Measurements from ENCODE around the gene APBA3. TPM values are rescaled to one million over a fixed set of nuclear protein-coding genes. Genes with fewer than 3 reads are reported as not detected.

Gene APBA3
- total RNA-seq, 2 donors from 2014 or later: 49.3 to 75.0 TPM

DNA sequence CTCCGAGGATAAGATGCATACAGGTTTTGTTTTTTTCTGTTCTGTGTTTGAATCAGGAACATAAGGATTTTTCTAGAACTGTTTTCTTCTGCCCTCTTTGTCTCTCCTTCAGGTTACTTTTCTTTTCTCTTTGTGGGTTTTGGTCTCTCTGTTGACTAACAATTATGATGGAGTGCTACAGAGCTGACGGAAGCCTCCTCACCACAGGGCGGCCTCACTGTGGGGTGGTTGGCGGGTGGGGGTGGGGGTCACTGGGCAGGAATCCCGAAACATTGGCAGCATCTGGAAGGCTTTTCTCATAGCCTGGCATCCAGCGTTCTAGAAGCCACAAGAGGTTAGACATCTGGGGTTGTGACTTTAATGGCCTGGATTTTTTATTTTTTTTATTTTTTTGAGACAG, 36.6 kb upstream of the APBA3 start:
- Mint-ChIP-seq H3K9me3 (peaks cover 7% of the 10 kb centered on the region), H3K36me3 (ENCODE audit: low read depth) (no peaks in the 10 kb centered on the region), H3K4me1 (peaks cover 14% of the 10 kb centered on the region), H3K4me3 (peak overlapping the region; percentile 44), H3K27me3 (no peaks in the 10 kb centered on the region), H3K27ac (peak overlapping the region; percentile 43)
- ATAC-seq (replicated peaks): peak; percentile 88

DNA sequence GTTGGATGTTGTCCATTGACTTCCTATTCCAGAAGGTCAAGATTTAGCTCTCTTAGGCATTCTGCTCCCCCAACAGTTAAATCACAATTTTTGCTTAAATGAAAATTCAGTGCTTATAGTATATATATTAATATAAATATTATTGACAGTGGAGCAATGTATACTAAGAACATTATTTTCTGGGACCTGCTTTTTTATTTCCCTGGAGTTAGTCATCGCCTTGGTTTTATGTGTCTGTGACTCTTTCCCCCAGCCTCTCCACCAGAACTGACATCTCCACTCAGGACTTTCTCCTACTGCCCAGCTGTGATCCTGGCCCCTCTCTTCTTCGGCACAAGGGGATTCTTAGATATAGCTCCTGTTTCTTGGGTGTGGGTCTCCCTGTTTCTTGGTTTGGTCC, 34.9 kb upstream of the APBA3 start:
- Mint-ChIP-seq H3K9me3 (peaks cover 7% of the 10 kb centered on the region), H3K4me3 (no peak overlapping the region)
- ATAC-seq (replicated peaks): no peak

DNA sequence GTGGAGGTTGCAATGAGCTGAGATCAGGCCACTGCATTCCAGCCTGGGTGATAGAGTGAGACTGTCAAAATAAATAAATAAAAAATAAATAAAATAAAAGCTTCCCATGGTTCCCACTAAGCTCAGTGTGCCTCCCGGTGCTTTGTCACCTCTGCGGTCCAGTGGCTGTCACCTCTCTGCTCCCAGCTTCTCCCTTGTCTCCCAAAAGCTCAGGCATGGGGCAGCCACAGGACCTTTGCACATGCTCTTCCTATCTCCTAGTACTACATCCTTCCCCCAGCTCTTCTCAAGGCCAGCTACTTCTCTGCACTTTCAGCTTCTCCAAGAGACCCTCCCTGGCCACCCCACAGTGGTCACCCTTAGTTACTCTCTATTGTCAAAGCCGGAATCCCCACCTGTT, 32.3 kb upstream of the APBA3 start:
- H3K4me3 Mint-ChIP-seq: no peak overlapping the region
- H3K27me3 Mint-ChIP-seq: no peaks in the 10 kb centered on the region

More for the DNA sequence above, 34.9 kb upstream of the APBA3 start:
- Mint-ChIP-seq H3K27ac (no peak overlapping the region), H3K36me3 (ENCODE audit: low read depth) (no peaks in the 10 kb centered on the region), H3K27me3 (no peaks in the 10 kb centered on the region), H3K4me1 (peaks cover 14% of the 10 kb centered on the region)

DNA sequence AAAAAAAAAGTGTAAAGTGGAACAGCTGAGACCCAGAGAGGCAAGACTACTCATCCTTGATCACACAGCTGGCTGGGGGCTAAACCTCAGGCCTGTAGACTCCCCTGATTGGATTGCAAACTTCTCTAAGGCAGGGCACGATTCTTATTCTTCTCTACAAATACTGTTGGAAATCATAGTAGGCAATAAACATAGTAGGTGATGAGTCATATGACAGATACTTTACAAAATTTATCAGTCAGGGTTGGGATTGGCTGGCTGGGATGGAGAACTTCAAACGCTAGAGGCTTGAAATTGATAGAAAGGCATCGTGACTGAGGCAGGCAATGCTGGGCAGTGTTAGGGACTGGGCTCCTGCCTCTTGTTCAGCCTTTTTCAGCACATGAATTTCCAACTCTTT, 30.6 kb upstream of the APBA3 start:
- no peak overlapping the region for H3K4me3 Mint-ChIP-seq
- H3K27ac Mint-ChIP-seq: no peak overlapping the region
- peaks cover 7% of the 10 kb centered on the region for H3K9me3 Mint-ChIP-seq
- H3K36me3 Mint-ChIP-seq (ENCODE audit: low read depth): no peaks in the 10 kb centered on the region
- H3K27me3 Mint-ChIP-seq: no peaks in the 10 kb centered on the region
- peaks cover 5% of the 10 kb centered on the region for H3K4me1 Mint-ChIP-seq
- no peak for ATAC-seq (replicated peaks)

More for the DNA sequence above, 32.3 kb upstream of the APBA3 start:
- no peak for ATAC-seq (replicated peaks)
- H3K4me1 Mint-ChIP-seq: peaks cover 10% of the 10 kb centered on the region
- no peaks in the 10 kb centered on the region for H3K36me3 Mint-ChIP-seq (ENCODE audit: low read depth)
- no peak overlapping the region for H3K27ac Mint-ChIP-seq
- H3K9me3 Mint-ChIP-seq: peaks cover 7% of the 10 kb centered on the region

DNA sequence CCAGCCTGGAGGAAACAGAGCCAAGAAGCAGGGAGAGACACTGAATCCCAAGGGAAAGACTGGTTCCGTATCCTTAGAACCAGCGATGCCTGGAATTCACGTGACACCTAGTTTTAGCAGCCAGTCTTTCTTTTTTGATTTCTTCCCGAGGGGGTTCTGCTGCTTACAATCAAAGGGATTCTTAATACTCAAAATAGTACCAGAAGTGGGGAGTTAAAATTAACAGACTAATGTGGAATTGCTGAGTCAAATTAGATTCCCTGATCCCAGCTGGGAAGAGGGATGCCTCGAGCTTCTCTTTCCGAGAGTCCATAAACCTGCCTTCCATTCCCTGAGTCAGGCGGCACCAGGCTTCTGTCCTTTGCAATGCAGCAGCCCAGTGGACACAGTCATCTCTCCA, 29.4 kb upstream of the APBA3 start:
- no peaks in the 10 kb centered on the region for H3K36me3 Mint-ChIP-seq (ENCODE audit: low read depth)
- H3K4me1 Mint-ChIP-seq: no peaks in the 10 kb centered on the region
- no peak for ATAC-seq (replicated peaks)
- H3K27me3 Mint-ChIP-seq: no peaks in the 10 kb centered on the region
- no peak overlapping the region for H3K4me3 Mint-ChIP-seq
- no peak overlapping the region for H3K27ac Mint-ChIP-seq
- no peaks in the 10 kb centered on the region for H3K9me3 Mint-ChIP-seq

DNA sequence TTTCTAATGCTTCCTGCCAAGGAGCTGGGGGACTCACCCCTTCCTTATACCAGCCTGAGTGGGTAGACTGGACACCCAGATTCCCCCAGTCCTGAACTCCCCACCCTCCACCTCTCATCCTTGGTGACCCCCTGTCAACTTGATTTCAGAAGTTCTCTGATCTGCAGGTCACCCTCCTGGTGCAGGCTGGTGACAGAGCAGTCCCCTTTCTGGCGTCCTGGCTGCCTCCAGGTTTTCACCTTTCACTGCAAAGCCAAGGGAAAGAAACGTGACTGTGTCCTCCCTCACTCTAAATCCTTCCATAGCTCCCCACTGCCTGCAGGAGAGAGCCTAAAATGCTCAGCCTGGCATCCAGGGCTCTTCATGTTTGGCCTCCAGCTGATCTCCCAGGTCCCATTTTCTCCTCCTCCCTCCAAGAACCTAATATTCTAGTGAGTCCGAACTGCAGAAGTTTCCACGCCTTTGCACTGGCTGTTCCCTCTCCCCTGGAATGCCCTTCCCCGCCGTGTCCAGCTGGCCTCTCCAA, 28.8 kb upstream of the APBA3 start:
- H3K4me3 Mint-ChIP-seq: no peak overlapping the region
- no peaks in the 10 kb centered on the region for H3K4me1 Mint-ChIP-seq
- no peaks in the 10 kb centered on the region for H3K9me3 Mint-ChIP-seq
- no peak overlapping the region for H3K27ac Mint-ChIP-seq
- no peaks in the 10 kb centered on the region for H3K36me3 Mint-ChIP-seq (ENCODE audit: low read depth)
- ATAC-seq (replicated peaks): no peak
- no peaks in the 10 kb centered on the region for H3K27me3 Mint-ChIP-seq

DNA sequence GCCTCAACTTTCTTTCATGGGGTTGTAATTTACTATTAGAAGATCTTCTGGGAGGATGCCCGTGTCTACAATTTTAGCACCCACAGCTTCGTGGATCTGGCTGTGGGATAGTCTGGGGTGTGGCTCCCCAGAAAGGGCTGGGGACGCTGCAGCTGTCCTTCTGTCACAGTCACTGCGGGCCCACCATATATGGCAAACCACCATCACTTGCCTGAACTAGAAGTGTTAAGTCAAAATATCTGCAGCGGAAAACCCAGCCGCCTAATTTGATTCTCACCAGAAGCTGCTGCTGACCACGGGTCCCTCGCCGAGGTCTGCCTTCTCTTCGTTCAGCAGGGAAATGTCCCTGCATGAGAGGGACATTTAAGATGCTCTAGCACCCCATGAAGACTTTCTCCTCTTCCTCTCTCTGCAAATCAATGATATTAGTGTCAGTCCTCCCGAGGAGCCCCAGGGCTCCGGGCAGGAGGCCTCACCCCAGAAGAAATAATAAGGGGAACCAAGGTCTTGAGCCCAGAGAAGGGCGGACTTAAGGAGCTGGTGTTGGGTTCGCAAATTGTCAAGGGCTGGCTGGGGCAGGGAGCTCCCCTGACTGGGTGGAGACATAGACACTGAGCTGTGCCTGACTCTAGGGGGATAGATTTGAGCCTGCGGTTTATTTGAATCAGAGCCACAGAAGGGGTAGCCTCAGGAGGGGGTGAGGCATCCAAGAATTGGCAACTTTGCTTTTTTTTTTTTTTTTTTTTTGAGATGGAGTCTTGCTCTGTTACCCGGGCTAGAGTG, 27.7 kb upstream of the APBA3 start:
- Mint-ChIP-seq H3K36me3 (ENCODE audit: low read depth) (no peaks in the 10 kb centered on the region), H3K4me1 (peaks cover 4% of the 10 kb centered on the region), H3K4me3 (no peak overlapping the region), H3K9me3 (no peaks in the 10 kb centered on the region), H3K27me3 (peaks cover 3% of the 10 kb centered on the region), H3K27ac (no peak overlapping the region)
- no peak for ATAC-seq (replicated peaks)

DNA sequence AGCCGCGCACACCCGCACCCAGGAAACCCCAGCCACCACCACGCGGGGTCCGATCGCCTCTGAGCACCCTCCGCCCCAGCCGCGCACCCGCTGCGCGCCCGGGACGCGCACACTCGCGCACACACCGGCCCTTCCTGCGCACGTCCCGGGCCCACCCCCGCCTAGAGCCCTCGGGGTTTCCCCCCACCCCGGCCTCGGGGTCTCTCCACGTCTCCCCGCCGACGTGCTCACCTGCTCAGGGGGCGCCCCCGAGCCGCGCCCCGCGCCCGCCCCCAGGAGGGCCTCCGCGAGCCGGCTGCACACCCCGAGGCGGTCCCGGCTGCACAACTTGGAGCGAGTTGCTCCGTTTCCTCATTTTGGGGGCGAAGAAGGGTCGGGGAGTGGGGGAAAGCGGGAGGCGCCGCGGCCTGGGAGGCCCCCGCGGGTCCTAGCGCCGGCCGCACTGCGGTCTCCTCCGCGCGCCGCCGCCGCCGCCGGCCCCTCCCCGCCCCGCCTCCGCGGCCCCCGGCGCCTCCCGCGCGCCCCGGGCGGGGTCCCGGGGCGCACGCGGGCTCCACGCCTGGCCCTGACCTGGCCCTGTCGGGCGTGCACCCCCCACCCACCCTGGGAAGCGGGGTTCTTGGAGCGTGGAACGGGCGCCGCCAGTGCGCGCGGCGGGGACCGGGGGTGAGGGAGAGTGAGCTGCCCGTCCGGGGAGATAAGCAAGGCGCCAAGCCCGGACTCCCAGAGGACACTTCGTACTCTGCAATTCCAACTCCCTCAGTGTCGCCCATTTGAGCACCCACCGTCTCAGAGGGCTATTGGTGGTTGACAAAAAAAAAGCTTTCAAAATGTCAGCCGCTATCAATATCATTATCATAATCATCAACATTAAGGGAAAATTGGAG, 24.7 kb upstream of the APBA3 start, which contains the start of gene MATK:
Gene MATK (minus strand): TSS at position 444 of the 887 bp plus-strand sequence. CDS start 1,246 bp downstream, outside the sequence.
- no peak within 1 kb of the TSS for H3K27ac Mint-ChIP-seq
- peaks cover 7% of the 10 kb centered on the region for H3K9me3 Mint-ChIP-seq
- ATAC-seq (replicated peaks): peak; percentile 49
- peaks cover 3% of the 10 kb centered on the region for H3K27me3 Mint-ChIP-seq
- H3K36me3 Mint-ChIP-seq (ENCODE audit: low read depth): peaks cover 14% of the 10 kb centered on the region
- peak within 1 kb of the TSS; percentile 69 for H3K4me3 Mint-ChIP-seq
- H3K4me1 Mint-ChIP-seq: peaks cover 4% of the 10 kb centered on the region

DNA sequence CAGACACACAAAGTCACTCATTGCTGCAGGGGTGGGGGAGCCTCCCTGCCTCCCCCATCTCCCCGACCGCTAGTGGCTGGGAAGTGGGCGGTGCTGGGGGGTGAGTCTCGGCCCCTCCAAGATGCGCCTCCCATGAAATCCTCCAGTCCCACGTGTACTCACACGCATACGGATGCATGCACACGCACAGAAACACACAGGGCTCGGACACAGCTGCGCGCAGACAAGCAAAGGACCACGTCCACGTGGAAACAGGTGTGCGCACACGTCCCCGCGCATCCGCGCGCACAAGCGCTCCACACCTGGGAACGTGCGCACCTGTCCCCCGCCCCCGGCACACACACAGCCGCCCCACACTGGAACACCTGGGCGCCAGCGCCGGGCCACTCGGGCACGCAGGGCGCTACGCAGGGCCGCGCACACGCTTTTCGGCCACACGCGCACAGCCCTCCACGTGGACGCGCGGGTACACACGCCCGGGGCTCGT, 24.0 kb upstream of the APBA3 start:
- Mint-ChIP-seq H3K27me3 (peaks cover 3% of the 10 kb centered on the region), H3K36me3 (ENCODE audit: low read depth) (peaks cover 14% of the 10 kb centered on the region), H3K9me3 (peaks cover 7% of the 10 kb centered on the region), H3K4me1 (peaks cover 4% of the 10 kb centered on the region), H3K27ac (no peak overlapping the region), H3K4me3 (peak overlapping the region; percentile 69)
- ATAC-seq (replicated peaks): peak; percentile 39

DNA sequence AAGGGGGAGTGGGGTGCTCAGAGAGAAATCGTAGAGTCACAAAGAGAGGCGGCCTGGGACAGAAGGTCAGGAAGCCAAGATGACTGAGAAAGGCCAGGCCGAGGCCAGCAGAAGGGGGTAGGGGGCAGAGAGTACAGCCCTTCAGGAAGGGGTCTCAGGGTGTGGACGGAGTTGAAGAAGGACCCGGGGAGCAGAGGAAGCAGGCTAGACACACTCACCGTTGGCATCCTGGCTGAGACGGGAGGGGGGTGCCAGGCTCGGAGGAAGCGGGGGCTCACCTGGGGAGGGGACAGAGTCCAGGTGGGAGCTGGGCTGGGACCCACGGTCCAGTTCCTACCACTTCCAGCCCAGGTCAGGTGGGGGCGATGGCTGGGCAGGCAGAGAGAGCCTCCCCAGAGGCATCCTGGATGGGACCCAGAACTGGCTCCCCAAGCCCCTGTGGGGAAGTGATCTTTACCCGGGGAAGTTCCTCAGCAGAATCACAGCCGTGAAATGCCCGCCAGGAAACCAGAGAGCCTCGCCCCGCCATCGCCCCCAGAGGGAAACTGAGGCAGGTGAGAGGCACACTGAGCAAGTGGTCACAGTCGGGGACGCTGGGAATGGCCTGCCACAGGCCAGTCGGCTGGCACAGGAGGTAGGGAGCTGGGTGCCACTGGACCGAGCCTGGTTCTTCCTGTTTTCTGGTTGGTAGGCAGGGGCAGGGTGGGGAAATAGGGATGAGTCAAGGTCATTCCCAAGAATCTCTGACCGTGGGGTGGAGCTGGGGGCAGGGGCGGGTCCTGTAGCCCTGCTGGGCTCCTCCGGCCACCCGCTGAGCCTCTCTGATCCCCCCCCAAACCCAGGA, 23.3 kb upstream of the APBA3 start:
- H3K27ac Mint-ChIP-seq: no peak overlapping the region
- peaks cover 4% of the 10 kb centered on the region for H3K4me1 Mint-ChIP-seq
- H3K36me3 Mint-ChIP-seq (ENCODE audit: low read depth): peaks cover 14% of the 10 kb centered on the region
- peaks cover 3% of the 10 kb centered on the region for H3K27me3 Mint-ChIP-seq
- H3K4me3 Mint-ChIP-seq: peak overlapping the region; percentile 69
- peaks cover 7% of the 10 kb centered on the region for H3K9me3 Mint-ChIP-seq
- no peak for ATAC-seq (replicated peaks)

DNA sequence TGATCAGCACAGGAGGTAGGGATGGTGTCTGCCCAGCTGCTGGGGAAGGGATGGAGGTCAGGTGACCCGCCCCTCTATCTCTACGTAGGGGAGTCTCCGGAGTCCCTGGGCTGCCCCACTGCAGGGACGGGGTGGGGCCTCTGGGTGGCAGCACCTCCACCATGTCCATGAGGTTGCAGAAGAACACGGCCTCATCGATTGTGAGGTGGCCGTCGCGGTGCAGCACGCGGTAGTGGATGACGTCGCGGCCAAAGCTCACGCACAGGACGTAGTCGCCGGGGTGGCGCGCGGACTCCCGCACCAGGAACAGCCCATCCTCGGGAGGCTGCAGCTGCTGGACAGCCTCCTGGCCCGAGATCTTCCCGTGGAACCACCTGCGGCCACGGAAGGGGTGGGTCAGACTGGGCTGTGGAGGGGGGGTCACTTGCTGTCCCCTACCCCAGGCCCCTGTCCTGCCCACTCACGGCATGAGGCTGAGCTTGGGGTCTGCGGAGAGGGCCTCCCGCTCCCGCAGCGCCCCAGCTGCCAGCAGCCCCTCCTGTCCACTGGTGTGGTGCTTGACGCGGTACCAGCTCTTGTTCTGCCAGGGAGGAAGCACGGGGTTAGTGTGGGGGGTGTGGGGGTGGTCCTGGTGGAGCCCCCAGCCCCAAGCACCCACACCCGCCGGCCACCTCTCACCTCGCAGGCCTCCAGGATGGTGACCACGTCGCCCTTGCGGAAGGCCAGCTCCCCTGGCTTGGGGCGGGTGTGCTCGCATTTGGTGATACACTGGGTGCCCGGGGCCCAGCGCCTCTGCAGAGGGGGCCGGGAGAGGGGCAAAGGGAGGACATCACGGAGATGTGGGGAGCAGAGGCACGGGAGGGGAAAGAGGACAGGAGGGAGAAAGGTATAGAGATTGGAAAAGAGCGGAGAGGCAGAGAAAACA, 22.4 kb upstream of the APBA3 start:
- Mint-ChIP-seq H3K4me1 (peaks cover 4% of the 10 kb centered on the region), H3K36me3 (ENCODE audit: low read depth) (peaks cover 14% of the 10 kb centered on the region), H3K9me3 (peaks cover 7% of the 10 kb centered on the region), H3K4me3 (peak overlapping the region; percentile 69), H3K27me3 (peaks cover 3% of the 10 kb centered on the region), H3K27ac (no peak overlapping the region)
- peak; percentile 48 for ATAC-seq (replicated peaks)

DNA sequence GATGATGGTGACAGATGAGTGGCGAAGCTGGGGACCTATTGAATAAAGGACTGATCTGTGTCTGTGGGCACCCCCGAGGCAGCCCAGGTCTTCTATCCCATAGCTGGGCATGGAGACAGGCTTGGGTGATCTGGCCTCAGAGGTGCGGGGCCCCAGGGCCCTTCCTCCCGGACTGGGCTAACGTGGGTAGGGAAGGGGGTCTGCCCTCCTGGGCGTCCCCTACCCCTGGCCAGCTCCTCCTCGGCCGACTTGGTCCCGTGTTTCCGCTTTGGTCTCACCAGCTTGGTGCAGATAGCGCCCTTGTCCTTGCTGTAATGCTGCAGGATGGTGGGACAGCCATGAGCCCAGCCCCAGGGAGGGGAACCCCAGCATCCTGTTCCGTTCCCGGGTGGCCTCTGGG, 21.4 kb upstream of the APBA3 start:
- no peak for ATAC-seq (replicated peaks)
- peaks cover 4% of the 10 kb centered on the region for H3K4me1 Mint-ChIP-seq
- peaks cover 14% of the 10 kb centered on the region for H3K36me3 Mint-ChIP-seq (ENCODE audit: low read depth)
- no peak overlapping the region for H3K27ac Mint-ChIP-seq
- peaks cover 7% of the 10 kb centered on the region for H3K9me3 Mint-ChIP-seq
- no peak overlapping the region for H3K4me3 Mint-ChIP-seq
- peaks cover 3% of the 10 kb centered on the region for H3K27me3 Mint-ChIP-seq

DNA sequence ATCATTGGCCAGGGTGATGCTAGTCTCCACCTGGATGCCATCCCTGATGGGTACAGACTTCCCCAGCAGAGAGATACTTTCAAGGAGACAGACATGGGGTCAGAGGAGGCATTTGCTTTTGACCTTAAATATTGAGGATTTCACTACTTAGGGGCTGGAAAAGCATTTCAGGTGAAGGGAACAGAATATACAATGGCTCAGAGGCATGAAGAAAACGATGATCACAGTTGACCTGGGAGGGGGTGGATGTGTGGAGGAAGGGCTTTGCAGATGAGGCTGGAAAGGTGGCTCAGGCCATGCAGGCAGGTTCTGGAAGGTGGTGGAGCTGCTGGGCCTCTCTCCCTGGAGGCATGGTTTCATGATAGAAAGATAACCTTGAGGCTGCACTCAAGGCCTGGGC, 20.8 kb upstream of the APBA3 start:
- Mint-ChIP-seq H3K4me3 (no peak overlapping the region), H3K36me3 (ENCODE audit: low read depth) (peaks cover 14% of the 10 kb centered on the region), H3K9me3 (peaks cover 7% of the 10 kb centered on the region), H3K4me1 (peaks cover 4% of the 10 kb centered on the region), H3K27ac (no peak overlapping the region), H3K27me3 (peaks cover 3% of the 10 kb centered on the region)
- no peak for ATAC-seq (replicated peaks)

All from activated T-helper 17 cell treated with anti-CD3 and anti-CD28 coated beads, Interleukin-2, amount 50 U/mL, for 72 hours (primary cell).